HL-60/S4 (cell line): ENCODE data around the gene SMARCAD1.

Source experiments
- in situ Hi-C: fragments of 300-500 bp; cut with MboI; formaldehyde crosslinking; loops from 2 replicates; pipeline ENCODE4 v1.14.3; 2022; ENCODE audit warnings: low sequenced_read_pairs

The SMARCAD1 gene

GRCh38 chr4:94228493-94229216 is 21.0 kb downstream of the SMARCAD1 start:
- in situ Hi-C loops = no loop called here

GRCh38 chr4:94232519-94232918 is 24.9 kb downstream of the SMARCAD1 start:
- in situ Hi-C loops = no loop called here

GRCh38 chr4:94235825-94236224 is 28.2 kb downstream of the SMARCAD1 start:
- in situ Hi-C loops = no loop called here

GRCh38 chr4:94237271-94237670 is 29.6 kb downstream of the SMARCAD1 start:
- in situ Hi-C loops = no loop called here

GRCh38 chr4:94238160-94238559 is 30.5 kb downstream of the SMARCAD1 start:
- in situ Hi-C loops = no loop called here

- in situ Hi-C loops = no loop called here
These were observed 32.7 kb downstream of the SMARCAD1 start for GRCh38 chr4:94240384-94240783.

DNA sequence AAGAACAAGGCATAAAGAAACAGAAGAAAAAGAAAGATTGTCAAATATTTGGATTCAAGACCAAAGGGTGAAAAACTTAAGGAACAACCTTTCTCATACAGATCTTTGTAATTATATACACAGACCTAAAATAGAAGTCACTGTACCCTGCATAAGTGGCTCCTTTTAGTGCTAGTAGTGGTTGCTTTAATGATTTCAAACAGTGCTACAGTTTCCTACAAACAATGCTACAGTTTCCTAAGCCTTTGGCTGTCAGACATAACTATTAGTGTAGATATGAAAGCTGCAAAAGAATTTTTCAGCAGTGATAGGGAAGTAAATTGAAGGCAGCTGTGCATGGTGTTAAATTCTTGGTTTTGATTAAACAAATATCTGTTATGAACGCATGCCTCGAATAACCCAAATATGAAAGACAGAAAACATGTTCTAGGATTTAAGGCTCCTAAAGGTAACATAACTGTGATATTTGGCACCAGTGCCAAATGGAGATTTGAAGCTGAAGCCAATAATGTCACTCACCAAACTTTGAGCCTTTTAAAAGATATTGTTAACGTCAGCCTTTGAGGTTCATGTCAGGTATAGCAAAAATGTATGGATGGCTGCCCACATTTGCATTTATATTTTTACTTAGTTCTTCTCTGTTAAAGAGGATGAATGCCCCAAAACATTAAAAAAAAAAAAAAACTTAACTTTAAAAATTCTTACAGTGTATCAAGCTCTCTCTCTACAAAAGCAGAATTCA is 36.6 kb downstream of the SMARCAD1 start:
- in situ Hi-C loops = no loop called here

- in situ Hi-C loops = no loop called here
These were observed 37.1 kb downstream of the SMARCAD1 start for GRCh38 chr4:94244829-94245185.

DNA sequence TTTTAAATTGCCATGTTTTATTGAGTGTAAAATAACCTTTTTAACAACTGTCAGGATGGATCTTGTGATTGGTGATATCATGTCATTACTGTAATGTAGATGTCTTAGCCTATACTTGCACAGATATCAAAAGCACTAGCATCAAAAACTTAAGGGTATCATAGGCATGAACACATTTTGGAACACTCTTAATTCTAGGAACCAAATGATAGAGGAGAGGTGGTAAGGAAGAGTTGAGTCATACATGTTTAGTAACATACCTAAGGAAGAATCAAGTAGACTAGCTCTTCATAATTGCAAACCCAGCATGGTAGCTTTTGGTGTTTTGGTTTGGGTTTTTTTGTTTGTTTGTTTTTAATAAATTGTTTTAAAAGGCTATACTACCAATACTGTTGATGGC is 43.4 kb downstream of the SMARCAD1 start:
- in situ Hi-C loops = no loop called here

DNA sequence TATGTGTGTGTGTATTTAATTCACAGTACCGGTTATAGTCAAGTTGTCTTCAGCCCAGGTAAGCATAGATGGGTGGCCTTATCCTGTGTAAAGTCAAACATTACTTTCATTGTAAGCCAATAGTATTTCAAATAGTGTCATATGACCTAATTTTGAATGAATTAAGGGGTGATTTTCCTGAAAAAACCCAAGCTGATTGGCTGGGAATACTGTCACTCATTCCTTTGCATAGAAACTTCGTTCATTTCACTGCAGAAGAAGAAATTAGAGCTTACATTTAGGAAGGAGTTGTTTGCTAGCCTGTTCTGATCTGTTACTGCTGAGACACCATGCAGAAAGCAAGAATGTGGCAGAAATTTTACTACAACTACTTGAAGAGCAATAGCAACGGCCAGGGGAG is 45.4 kb downstream of the SMARCAD1 start:
- in situ Hi-C loops = no loop called here

GRCh38 chr4:94256144-94256783 is 48.6 kb downstream of the SMARCAD1 start:
- in situ Hi-C loops = no loop called here

GRCh38 chr4:94256828-94257227 is 49.2 kb downstream of the SMARCAD1 start:
- in situ Hi-C loops = no loop called here

DNA sequence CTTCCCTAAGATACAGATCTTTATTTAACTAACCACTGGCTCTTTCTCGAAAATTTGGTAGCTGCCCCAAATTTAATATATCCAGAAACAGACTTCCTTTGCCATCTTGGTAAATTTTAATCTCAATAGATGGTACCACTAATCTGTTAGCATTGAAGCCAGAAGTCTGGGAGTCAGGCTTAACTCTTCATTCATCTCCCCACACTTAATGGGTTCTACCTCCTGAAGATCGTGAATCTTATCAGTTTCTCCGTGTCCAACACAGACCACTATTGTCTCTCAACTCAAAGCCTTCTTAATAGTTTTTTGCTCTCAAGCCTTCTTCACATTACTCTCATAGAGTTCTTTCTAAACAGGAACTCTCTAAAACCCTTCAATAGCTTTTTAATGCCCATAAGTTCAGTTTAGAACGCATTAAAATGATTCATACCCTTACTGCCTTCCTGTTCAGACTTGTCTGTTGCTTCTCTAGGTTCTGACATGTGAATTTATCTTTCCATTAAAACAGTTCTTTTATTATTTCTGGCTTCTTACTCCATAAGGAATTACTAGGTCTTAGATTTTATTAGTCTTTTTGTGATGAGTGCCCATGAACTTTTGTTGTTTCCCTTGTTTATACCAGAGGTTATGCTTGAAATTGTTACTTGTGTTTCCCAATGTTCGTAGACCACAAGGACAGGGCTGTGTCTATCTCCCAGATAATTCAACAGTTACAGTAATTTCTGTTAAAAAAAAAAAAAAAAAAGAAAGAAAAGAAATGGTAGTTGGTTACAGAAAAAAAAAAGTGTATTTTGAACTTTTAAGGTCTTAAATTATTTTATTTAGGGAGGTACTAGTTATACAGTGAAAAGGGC is 54.7 kb downstream of the SMARCAD1 start:
- in situ Hi-C loops = no loop called here

GRCh38 chr4:94267037-94267436 is 59.4 kb downstream of the SMARCAD1 start:
- in situ Hi-C loops = no loop called here

DNA sequence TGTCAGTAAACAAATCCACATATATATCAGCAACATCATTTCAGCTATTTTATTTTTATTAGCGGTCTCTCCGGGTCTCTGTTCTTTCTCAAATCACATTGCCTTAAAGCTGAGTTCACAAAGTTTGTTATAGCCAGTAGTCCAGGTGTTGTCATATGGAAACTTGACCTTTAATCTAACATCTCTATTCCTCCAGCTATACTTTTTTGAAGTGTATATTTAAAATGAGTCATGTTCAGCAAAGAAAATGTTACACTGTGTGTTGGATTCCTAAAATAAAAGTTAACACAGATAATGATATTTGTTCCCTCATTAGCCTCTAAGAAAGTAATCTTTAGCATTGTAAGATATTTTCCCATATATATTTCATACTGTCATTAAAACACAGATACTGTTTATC is 63.6 kb downstream of the SMARCAD1 start:
- in situ Hi-C loops = no loop called here

DNA sequence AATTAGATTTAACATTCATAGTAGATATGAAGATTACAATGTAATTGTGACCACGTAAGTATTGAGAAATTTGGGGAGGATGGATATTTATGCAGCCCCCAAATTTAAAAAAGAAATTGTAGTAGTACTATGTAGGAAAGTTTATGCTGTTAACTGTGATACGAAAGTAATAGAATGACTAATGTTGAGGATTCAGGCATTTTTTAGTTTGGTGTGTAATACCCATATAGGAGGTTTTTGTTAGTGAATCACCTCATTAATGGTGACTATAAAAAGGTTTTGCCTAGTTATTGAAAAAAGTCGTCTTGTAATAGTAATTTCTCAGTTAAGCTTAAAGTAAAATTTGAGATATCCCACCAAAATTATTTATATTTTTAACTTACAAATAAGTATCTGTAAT is 67.2 kb downstream of the SMARCAD1 start:
- in situ Hi-C loops = no loop called here

DNA sequence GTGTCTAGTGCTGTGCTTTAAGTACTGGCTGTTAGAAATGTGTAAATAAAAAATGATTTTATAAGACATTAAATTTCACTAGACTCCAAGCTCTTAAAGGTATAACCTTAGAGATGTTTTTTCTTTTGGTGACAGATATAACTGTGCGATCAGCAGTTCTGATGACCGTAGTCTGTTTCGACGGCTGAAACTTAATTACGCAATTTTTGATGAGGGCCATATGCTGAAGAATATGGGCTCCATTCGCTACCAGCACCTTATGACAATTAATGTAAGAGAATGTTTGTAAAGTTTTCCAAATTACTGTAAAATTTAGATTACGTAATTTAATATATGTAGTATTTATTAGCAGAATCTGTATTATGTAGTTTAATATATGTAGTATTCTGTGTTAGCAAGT is 68.5 kb downstream of the SMARCAD1 start:
- in situ Hi-C loops = no loop called here

- in situ Hi-C loops = no loop called here
These were observed 69.9 kb downstream of the SMARCAD1 start for GRCh38 chr4:94277534-94277933.

- in situ Hi-C loops = no loop called here
These were observed 71.1 kb downstream of the SMARCAD1 start for GRCh38 chr4:94278781-94279180.

DNA sequence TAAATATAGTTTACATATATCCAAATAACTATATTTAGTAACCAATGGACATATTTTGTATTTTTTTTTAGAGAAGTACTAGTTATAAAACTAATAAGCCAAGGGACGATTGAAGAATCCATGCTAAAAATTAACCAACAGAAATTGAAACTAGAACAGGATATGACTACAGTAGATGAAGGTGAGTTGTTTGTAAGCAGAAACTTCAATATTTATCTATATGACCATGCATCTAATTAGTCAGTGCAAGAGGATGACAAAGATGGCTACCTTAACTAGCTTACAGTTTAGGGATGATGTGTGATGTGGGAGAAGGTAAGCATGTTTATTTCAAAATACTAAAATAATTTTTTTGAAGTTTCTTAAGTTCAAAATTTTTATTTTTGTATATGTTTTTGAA is 77.2 kb downstream of the SMARCAD1 start:
- in situ Hi-C loops = no loop called here

- in situ Hi-C loops = no loop called here
These were observed 78.0 kb downstream of the SMARCAD1 start for GRCh38 chr4:94285666-94286065.
